Measurements from ENCODE around the gene ACOT8.

GRCh38 chr20:45896641-45897161 is 39.5 kb upstream of the ACOT8 start:
- TF ChIP-seq POLR2A (IDR thresholded peaks at IDR 0.05) (no peak), CTCF (IDR thresholded peaks at IDR 0.05) (no peak)
